Right lobe of liver (tissue), 6 donors: Measurements from ENCODE around the gene SLC9A3. TPM values are rescaled to one million over a fixed set of nuclear protein-coding genes. Genes with fewer than 3 reads are reported as not detected.

Experiments used
- ATAC-seq, 4 donors: fragments of 200-7000 bp; cut with Tn5 transposase; one replicate each; pipeline ENCODE4 v1.9.1; 2020; ENCODE audit warnings: mild to moderate bottlenecking in 4 of 4, moderate library complexity in 4 of 4
- DNase-seq, 3 donors: peaks; one replicate each; pipeline ENCODE4 v3.0.0-alpha.2; 2020
- H3K27ac ChIP-seq, 3 donors: fragments of 200-600 bp; one replicate each; pipeline ENCODE4 v1.8.0; 2022
- H3K27me3 ChIP-seq, 2 donors: fragments of 200-600 bp; one replicate each; pipeline ENCODE4 v1.8.0; 2022
- H3K36me3 ChIP-seq, 4 donors: fragments of 200-600 bp; sonication (generic) in 1 of 4; one replicate each; pipeline versions ENCODE4 v1.5.1 to v1.8.0; 2017 to 2022; ENCODE audit warnings: control low read depth in 1 of 4
- H3K4me1 ChIP-seq, 4 donors: fragments of 200-600 bp; sonication (generic) in 1 of 4; one replicate each; pipeline versions ENCODE4 v1.5.1 to v1.8.0; 2017 to 2022; ENCODE audit warnings: control low read depth in 1 of 4
- H3K4me3 ChIP-seq, 3 donors: fragments of 200-600 bp; one replicate each; pipeline ENCODE4 v1.8.0; 2022
- H3K9me3 ChIP-seq, 4 donors: fragments of 200-600 bp; sonication (generic) in 1 of 4; one replicate each; pipeline versions ENCODE4 v1.5.1 to v1.8.0; 2017 to 2022; ENCODE audit warnings: control low read depth in 1 of 4
- CTCF ChIP-seq, 4 donors: fragments of 200-600 bp in 3 of 4; fragments of 450-650 bp in 1 of 4; IDR thresholded peaks; one replicate each; pipeline versions ENCODE4 v1.5.1 to v1.8.0; 2016 to 2022; ENCODE audit warnings: antibody characterized with exemption in 4 of 4, mild to moderate bottlenecking in 2 of 4
- POLR2A ChIP-seq: fragments of 450-650 bp; IDR thresholded peaks from one replicate; pipeline ENCODE4 v1.6.1; 2017; ENCODE audit warnings: antibody characterized with exemption, mild to moderate bottlenecking
- WGBS: methylation state at CpG from one replicate; pipeline ENCODE4 v1.1.6; 2018; ENCODE audit warnings: low coverage, low lambda C conversion rate; ENCODE audit not compliant: insufficient coverage; ENCODE audit errors: missing lambda C conversion rate; 5-methylcytosine and 5-hydroxymethylcytosine counted together
- intact Hi-C, 2 donors: fragments of 100-400 bp; cut with DNase I; formaldehyde crosslinking; loops; one replicate each; pipeline versions ENCODE4 v1.11.2 to v1.14.1; 2022
- total RNA-seq, 6 experiments: library from RNA; depleted of rRNA in 2 of 6; stranded (reverse); fragments of >200 nt in 2 of 6; fragmentation: NEBNext Ultra II Directional in 3 of 6; extraction: Animal tissue kit (Norgen Biotek cat#: 25700) in 3 of 6; gene quantifications; one replicate each; pipeline versions ENCODE4 v1.1.0 to v1.2.4, GENCODE V29; 2016 to 2023
- donor health status: DM: no; HTN: yes; CAD: no.
- donor health status: DM: no; HTN: no; CAD: no.
- donor health status: DM: no; HTN: no; CAD: no.
- donor health status: DM: no; HTN: yes; CAD: no.
- donor health status: DM: no; HTN: yes; CAD: no.

Gene SLC9A3
- total RNA-seq, 6 experiments from 2014 or later: 0.32 to 1.8 (median 0.46) TPM

GRCh38 chr5:533955-534742 lies 9.9 kb upstream of the SLC9A3 start:
- Histone ChIP-seq H3K36me3 (no peaks in the 10 kb centered on the region), H3K9me3 (no peaks in the 10 kb centered on the region), H3K4me3 (no peak overlapping the region), H3K27ac (no peak overlapping the region), H3K4me1 (no peaks in the 10 kb centered on the region), H3K27me3 (no peaks in the 10 kb centered on the region)
- intact Hi-C loops: no loop called here
- WGBS: 82% methylated on average over 11 of the region's 36 CpGs
- TF ChIP-seq CTCF (IDR thresholded peaks at IDR 0.05) (no peak), POLR2A (no peak)
- DNase-seq: peak in 2 of 3 donors; percentile 12 to 47
- ATAC-seq: no peak

- WGBS: no CpG with 5 or more reads among the region's 24 CpGs
- Histone ChIP-seq H3K27ac (no peak overlapping the region), H3K4me3 (no peak overlapping the region), H3K27me3 (no peaks in the 10 kb centered on the region), H3K9me3 (no peaks in the 10 kb centered on the region), H3K36me3 (no peaks in the 10 kb centered on the region), H3K4me1 (no peaks in the 10 kb centered on the region)
- peak in 2 of 3 donors; percentile 11 to 43 for DNase-seq
- no peak for ATAC-seq
- TF ChIP-seq POLR2A (no peak), CTCF (IDR thresholded peaks at IDR 0.05) (no peak)
- intact Hi-C loops: no loop called here
These were observed 9.2 kb upstream of the SLC9A3 start for GRCh38 chr5:533243-533954.

DNA sequence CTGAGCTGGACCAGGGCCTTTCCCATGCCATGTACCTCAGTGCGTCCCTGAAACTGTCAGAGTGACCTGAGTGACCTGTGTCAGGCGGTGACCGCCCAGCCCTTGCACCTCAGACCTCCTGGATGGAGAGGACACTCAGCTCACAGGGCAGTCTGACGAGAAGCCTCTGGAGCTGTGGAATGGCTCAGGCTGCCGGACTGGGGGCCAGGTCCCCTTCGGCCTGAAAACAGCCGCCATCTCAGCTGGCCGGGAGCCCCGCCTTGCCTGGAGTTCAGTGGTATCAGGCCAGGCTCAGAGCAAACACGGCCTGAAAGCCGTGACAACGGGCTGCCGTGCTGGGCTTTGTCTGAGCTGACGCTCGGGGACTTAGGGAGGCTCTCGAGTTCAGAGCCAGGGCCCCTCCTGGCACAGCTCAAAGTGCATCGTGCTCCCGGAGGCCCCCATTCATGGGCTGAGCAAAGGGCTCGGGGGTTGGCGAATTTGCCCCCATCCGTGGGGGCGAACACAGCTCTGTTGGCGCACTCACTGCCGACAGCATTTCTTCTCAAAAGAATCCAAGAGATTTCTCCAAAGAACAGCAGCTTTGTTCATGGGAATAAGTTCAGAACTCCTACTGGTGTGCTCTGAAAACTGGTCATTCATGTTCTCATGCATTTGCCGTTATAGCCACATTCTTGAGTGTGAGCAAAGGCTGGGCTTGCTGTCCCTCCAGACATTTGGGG lies 8.4 kb upstream of the SLC9A3 start:
- no peaks in the 10 kb centered on the region for H3K4me1 ChIP-seq
- ATAC-seq (no peak), DNase-seq (peak in 2 of 3 donors; percentile 8 to 47)
- H3K9me3 ChIP-seq: no peaks in the 10 kb centered on the region
- no peak overlapping the region for H3K27ac ChIP-seq
- 40% methylated on average over 4 of the region's 25 CpGs for WGBS
- H3K36me3 ChIP-seq: no peaks in the 10 kb centered on the region
- H3K4me3 ChIP-seq: no peak overlapping the region
- TF ChIP-seq POLR2A (no peak), CTCF (IDR thresholded peaks at IDR 0.05) (no peak)
- H3K27me3 ChIP-seq: no peaks in the 10 kb centered on the region
- intact Hi-C loops: no loop called here

DNA sequence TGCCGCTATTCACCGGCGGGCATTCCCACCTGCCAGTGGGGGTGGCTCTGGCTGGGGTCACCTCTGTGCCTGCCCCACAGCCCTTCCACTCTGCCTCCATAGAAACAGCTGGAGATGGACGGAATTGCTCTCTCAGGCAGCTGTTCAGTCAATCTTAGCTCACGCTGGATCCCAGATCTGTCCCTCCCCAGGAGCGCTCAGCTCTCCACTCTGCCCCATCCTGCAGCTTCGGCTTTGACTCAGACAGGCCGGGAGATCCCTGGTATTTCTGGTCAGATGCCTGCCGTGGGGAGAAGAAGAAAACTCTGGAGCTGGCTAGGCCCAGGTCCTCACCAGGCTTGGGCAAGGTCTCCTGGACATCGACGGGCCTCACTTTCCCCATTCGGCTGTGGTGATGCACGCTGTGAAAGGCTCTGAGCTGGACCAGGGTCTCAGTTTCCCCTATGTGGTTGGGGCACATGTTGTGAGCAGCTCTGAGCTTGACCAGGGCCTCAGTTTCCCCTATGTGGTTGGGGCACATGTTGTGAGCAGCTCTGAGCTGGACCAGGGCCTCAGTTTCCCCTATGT lies 7.6 kb upstream of the SLC9A3 start:
- peak in 1 of 3 donors; percentile 7 for DNase-seq
- Histone ChIP-seq H3K27ac (no peak overlapping the region), H3K27me3 (peaks cover 0 to 5% of the 10 kb centered on the region in 2 donors), H3K9me3 (no peaks in the 10 kb centered on the region), H3K4me3 (no peak overlapping the region), H3K36me3 (no peaks in the 10 kb centered on the region), H3K4me1 (no peaks in the 10 kb centered on the region)
- WGBS: 72% methylated on average over 2 of the region's 13 CpGs
- ATAC-seq: no peak
- TF ChIP-seq CTCF (IDR thresholded peaks at IDR 0.05) (no peak), POLR2A (no peak)
- intact Hi-C loops: no loop called here
